ENCODE measurements around the gene MYT1.
A peak's percentile ranks its signal among the peaks of the same experiment; 100 is the strongest.

MYT1 gene

DNA sequence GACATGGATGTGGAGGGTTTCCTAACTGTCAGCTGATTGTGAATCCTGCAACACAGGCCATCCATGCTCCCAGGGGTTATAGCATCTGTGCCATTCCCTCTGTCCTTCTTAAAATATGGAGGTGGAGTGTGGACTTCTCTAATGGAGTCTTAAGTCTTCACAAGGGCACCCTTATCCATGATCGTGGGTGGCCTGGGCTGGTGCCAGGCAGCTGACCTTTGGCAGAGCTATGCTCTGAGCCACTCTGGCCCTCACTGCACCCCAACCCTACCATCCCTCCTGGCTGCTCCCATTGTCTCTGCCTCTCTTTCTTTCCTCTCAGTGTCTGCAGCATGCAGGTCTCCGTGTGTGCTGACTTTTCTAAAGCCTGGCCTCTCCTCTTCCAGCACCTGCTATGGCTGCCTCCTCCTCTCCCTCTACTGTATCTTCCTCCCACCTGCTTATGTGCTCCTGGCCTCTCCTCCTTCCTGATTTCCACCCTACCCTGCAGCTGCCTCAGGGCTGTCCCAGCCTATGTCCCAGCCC is 80.1 kb downstream of the MYT1 start:
- ATAC-seq (ENCODE audit: low read depth) (no peak), DNase-seq (ENCODE audit: low spot score) (peak; percentile 67)
- TF ChIP-seq, protein P1, sequence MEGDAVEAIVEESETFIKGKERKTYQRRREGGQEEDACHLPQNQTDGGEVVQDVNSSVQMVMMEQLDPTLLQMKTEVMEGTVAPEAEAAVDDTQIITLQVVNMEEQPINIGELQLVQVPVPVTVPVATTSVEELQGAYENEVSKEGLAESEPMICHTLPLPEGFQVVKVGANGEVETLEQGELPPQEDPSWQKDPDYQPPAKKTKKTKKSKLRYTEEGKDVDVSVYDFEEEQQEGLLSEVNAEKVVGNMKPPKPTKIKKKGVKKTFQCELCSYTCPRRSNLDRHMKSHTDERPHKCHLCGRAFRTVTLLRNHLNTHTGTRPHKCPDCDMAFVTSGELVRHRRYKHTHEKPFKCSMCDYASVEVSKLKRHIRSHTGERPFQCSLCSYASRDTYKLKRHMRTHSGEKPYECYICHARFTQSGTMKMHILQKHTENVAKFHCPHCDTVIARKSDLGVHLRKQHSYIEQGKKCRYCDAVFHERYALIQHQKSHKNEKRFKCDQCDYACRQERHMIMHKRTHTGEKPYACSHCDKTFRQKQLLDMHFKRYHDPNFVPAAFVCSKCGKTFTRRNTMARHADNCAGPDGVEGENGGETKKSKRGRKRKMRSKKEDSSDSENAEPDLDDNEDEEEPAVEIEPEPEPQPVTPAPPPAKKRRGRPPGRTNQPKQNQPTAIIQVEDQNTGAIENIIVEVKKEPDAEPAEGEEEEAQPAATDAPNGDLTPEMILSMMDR (IDR thresholded peaks at IDR 0.05; ENCODE audit: poor library complexity, severe bottlenecking) = no peak
- Histone ChIP-seq H3K9me3 (ENCODE audit: severe bottlenecking) (no peaks in the 10 kb centered on the region), H3K36me3 (ENCODE audit: low read depth) (no peaks in the 10 kb centered on the region), H3K27ac (ENCODE audit: poor library complexity, severe bottlenecking) (no peak overlapping the region), H3K4me3 (ENCODE audit: severe bottlenecking) (no peak overlapping the region), H3K27me3 (ENCODE audit: insufficient read depth, poor library complexity, severe bottlenecking) (peaks cover 10% of the 10 kb centered on the region), H3K4me1 (ENCODE audit: insufficient read depth, poor library complexity, severe bottlenecking) (no peaks in the 10 kb centered on the region)

- Histone ChIP-seq H3K4me1 (ENCODE audit: insufficient read depth, poor library complexity, severe bottlenecking) (no peaks in the 10 kb centered on the region), H3K27ac (ENCODE audit: poor library complexity, severe bottlenecking) (no peak overlapping the region), H3K4me3 (ENCODE audit: severe bottlenecking) (no peak overlapping the region), H3K36me3 (ENCODE audit: low read depth) (no peaks in the 10 kb centered on the region), H3K27me3 (ENCODE audit: insufficient read depth, poor library complexity, severe bottlenecking) (peaks cover 17% of the 10 kb centered on the region), H3K9me3 (ENCODE audit: severe bottlenecking) (no peaks in the 10 kb centered on the region)
- DNase-seq (ENCODE audit: low spot score) = peak; percentile 71
- 0 out of 3 replicates have a peak, but pooled peaks have one; percentile 17 for ATAC-seq (ENCODE audit: low read depth)
- TF ChIP-seq, protein P1 (IDR thresholded peaks at IDR 0.05; ENCODE audit: poor library complexity, severe bottlenecking) = no peak
Measured at GRCh38 chr20:64244870-64245603, 80.8 kb downstream of the MYT1 start.

GRCh38 chr20:64245746-64246595 is 81.7 kb downstream of the MYT1 start:
- H3K9me3 ChIP-seq (ENCODE audit: severe bottlenecking) = no peaks in the 10 kb centered on the region
- TF ChIP-seq, protein P1 (IDR thresholded peaks at IDR 0.05; ENCODE audit: poor library complexity, severe bottlenecking) = no peak
- H3K36me3 ChIP-seq (ENCODE audit: low read depth) = no peaks in the 10 kb centered on the region
- H3K4me1 ChIP-seq (ENCODE audit: insufficient read depth, poor library complexity, severe bottlenecking) = no peaks in the 10 kb centered on the region
- no peak overlapping the region for H3K4me3 ChIP-seq (ENCODE audit: severe bottlenecking)
- ATAC-seq (ENCODE audit: low read depth) = no peak
- peak; percentile 68 for DNase-seq (ENCODE audit: low spot score)
- no peak overlapping the region for H3K27ac ChIP-seq (ENCODE audit: poor library complexity, severe bottlenecking)
- peaks cover 24% of the 10 kb centered on the region for H3K27me3 ChIP-seq (ENCODE audit: insufficient read depth, poor library complexity, severe bottlenecking)

GRCh38 chr20:64246616-64247306 is 82.5 kb downstream of the MYT1 start:
- ATAC-seq (ENCODE audit: low read depth) = no peak
- Histone ChIP-seq H3K36me3 (ENCODE audit: low read depth) (no peaks in the 10 kb centered on the region), H3K9me3 (ENCODE audit: severe bottlenecking) (no peaks in the 10 kb centered on the region), H3K27ac (ENCODE audit: poor library complexity, severe bottlenecking) (no peak overlapping the region), H3K27me3 (ENCODE audit: insufficient read depth, poor library complexity, severe bottlenecking) (peaks cover 31% of the 10 kb centered on the region), H3K4me1 (ENCODE audit: insufficient read depth, poor library complexity, severe bottlenecking) (no peaks in the 10 kb centered on the region), H3K4me3 (ENCODE audit: severe bottlenecking) (no peak overlapping the region)
- TF ChIP-seq, protein P1 (IDR thresholded peaks at IDR 0.05; ENCODE audit: poor library complexity, severe bottlenecking) = no peak
- peak; percentile 78 for DNase-seq (ENCODE audit: low spot score)

Measured in RWPE2 (cell line).